ENCODE results near the gene HPN.

HPN gene

GRCh38 chr19:35009424-35010415 is 31.8 kb upstream of the HPN start:
- Histone ChIP-seq H2BK5ac (ENCODE audit: low read length) (no peak overlapping the region), H3K4ac (ENCODE audit: low read length) (no peak overlapping the region), H3K27ac (replicated peaks; ENCODE audit: low read length) (no peak overlapping the region), H3K4me1 (ENCODE audit: control insufficient read depth in 2 of 2, insufficient read depth in 1 of 2, low read depth in 1 of 2, low read length in 2 of 2) (no peaks in the 10 kb centered on the region), H2BK15ac (ENCODE audit: low read length) (no peak overlapping the region), H2BK12ac (ENCODE audit: low read length) (no peak overlapping the region), H3K79me1 (ENCODE audit: low read depth, low read length) (peaks cover 20% of the 10 kb centered on the region), H3K4me2 (ENCODE audit: insufficient read depth, low read length, poor library complexity, severe bottlenecking) (no peak overlapping the region), H2AK5ac (ENCODE audit: low read depth, low read length) (no peak overlapping the region), H3K14ac (ENCODE audit: low read length) (no peak overlapping the region), H3K36me3 (replicated peaks in 1 of 2; ENCODE audit: control insufficient read depth in 2 of 2, insufficient read depth in 2 of 2, low read length in 2 of 2) (peaks cover 52 to 82% of the 10 kb centered on the region in 2 donors), H4K91ac (ENCODE audit: low read depth, low read length, poor library complexity) (no peak overlapping the region), H3K9ac (ENCODE audit: low read depth, low read length, poor library complexity) (no peak overlapping the region), H2BK120ac (ENCODE audit: low read depth, low read length) (no peak overlapping the region), H3K18ac (ENCODE audit: low read length) (no peak overlapping the region), H3K23ac (ENCODE audit: low read depth, low read length, poor library complexity) (no peak overlapping the region), H4K8ac (ENCODE audit: low read depth, low read length) (no peak overlapping the region), H2AFZ (ENCODE audit: low read length) (no peak overlapping the region), H3K4me3 (ENCODE audit: low read length in 2 of 2) (no peak overlapping the region), H3K27me3 (ENCODE audit: control insufficient read depth in 3 of 3, insufficient read depth in 3 of 3, low read depth in 1 of 3, low read length in 3 of 3) (no peaks in the 10 kb centered on the region), H3K9me3 (replicated peaks in 1 of 2; ENCODE audit: control insufficient read depth in 2 of 2, insufficient read depth in 1 of 2, low read depth in 1 of 2, low read length in 2 of 2) (peaks cover 0 to 2% of the 10 kb centered on the region in 2 donors)
- no CpG with 5 or more reads among the region's 36 CpGs for WGBS, 2 donors (ENCODE audit: extremely low coverage in 2 of 2, insufficient read length in 2 of 2, insufficient replicate concordance in 1 of 2)
- no peak for DNase-seq (ENCODE audit: low spot score)

GRCh38 chr19:35011091-35011689 is 30.3 kb upstream of the HPN start:
- Histone ChIP-seq H3K4me2 (ENCODE audit: insufficient read depth, low read length, poor library complexity, severe bottlenecking) (no peak overlapping the region), H2AK5ac (ENCODE audit: low read depth, low read length) (no peak overlapping the region), H3K9me3 (replicated peaks in 1 of 2; ENCODE audit: control insufficient read depth in 2 of 2, insufficient read depth in 1 of 2, low read depth in 1 of 2, low read length in 2 of 2) (peaks cover 0 to 2% of the 10 kb centered on the region in 2 donors), H3K4ac (ENCODE audit: low read length) (no peak overlapping the region), H3K14ac (ENCODE audit: low read length) (no peak overlapping the region), H2AFZ (ENCODE audit: low read length) (no peak overlapping the region), H2BK120ac (ENCODE audit: low read depth, low read length) (no peak overlapping the region), H3K18ac (ENCODE audit: low read length) (no peak overlapping the region), H3K4me1 (ENCODE audit: control insufficient read depth in 2 of 2, insufficient read depth in 1 of 2, low read depth in 1 of 2, low read length in 2 of 2) (no peaks in the 10 kb centered on the region), H3K27ac (replicated peaks; ENCODE audit: low read length) (no peak overlapping the region), H3K27me3 (ENCODE audit: control insufficient read depth in 3 of 3, insufficient read depth in 3 of 3, low read depth in 1 of 3, low read length in 3 of 3) (no peaks in the 10 kb centered on the region), H3K79me1 (ENCODE audit: low read depth, low read length) (peaks cover 13% of the 10 kb centered on the region), H3K23ac (ENCODE audit: low read depth, low read length, poor library complexity) (no peak overlapping the region), H4K8ac (ENCODE audit: low read depth, low read length) (no peak overlapping the region), H3K4me3 (ENCODE audit: low read length in 2 of 2) (no peak overlapping the region), H3K36me3 (replicated peaks in 1 of 2; ENCODE audit: control insufficient read depth in 2 of 2, insufficient read depth in 2 of 2, low read length in 2 of 2) (peaks cover 58 to 85% of the 10 kb centered on the region in 2 donors), H3K9ac (ENCODE audit: low read depth, low read length, poor library complexity) (no peak overlapping the region), H2BK12ac (ENCODE audit: low read length) (no peak overlapping the region), H2BK5ac (ENCODE audit: low read length) (no peak overlapping the region), H4K91ac (ENCODE audit: low read depth, low read length, poor library complexity) (no peak overlapping the region), H2BK15ac (ENCODE audit: low read length) (no peak overlapping the region)
- WGBS, 2 donors (ENCODE audit: extremely low coverage in 2 of 2, insufficient read length in 2 of 2, insufficient replicate concordance in 1 of 2): no CpG with 5 or more reads among the region's 13 CpGs
- DNase-seq (ENCODE audit: low spot score): no peak

DNA sequence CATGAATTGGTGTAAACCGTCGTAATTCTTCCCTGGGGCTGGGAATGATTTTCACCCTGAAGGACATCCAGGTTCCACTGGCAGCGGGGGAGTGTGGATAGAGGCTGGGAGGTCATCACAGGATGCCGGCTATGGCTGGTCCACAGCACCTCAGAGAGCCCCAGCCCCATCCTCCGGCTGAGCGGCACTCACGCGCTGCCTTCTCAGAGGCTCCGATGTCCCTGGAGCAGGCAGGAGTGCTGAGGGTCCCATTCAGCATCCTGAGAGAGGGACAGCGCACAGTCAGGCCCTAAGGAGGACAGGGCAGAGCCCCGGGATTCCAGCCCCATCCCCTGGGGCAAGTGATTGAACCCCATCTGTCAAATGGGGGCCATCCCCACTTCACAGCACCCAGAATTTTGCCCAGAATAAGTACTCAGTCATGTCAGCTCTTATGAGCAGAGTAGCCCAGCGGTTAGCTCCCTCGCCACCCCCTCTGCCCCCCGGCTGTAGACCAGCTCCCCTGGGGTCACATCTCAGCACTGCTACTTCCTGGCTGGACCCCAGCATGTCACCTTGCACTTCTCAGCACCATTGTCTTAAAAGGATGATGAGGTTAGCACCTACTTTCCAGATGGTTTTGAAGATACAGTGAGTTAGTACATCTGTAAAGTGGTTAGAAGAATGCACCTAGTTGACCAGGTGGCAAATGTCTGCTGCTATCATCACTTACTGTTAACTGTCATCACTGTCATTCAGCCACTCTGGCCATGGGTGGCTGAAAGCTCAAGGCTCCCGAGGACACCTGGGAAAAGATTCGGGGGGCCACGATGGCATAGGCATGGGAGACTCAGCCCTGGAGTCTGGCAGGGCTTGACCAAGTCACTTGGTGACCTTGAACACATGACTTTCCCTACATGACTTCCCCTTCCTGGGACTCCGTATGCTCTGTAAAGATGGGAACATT is 29.5 kb upstream of the HPN start:
- Histone ChIP-seq H3K36me3 (replicated peaks in 1 of 2; ENCODE audit: control insufficient read depth in 2 of 2, insufficient read depth in 2 of 2, low read length in 2 of 2) (peaks cover 51 to 83% of the 10 kb centered on the region in 2 donors), H3K4me2 (ENCODE audit: insufficient read depth, low read length, poor library complexity, severe bottlenecking) (no peak overlapping the region), H2BK15ac (ENCODE audit: low read length) (no peak overlapping the region)

More for the DNA sequence above, 29.5 kb upstream of the HPN start:
- no peak overlapping the region for H2AK5ac ChIP-seq (ENCODE audit: low read depth, low read length)
- no peak overlapping the region for H3K14ac ChIP-seq (ENCODE audit: low read length)
- H3K9me3 ChIP-seq (replicated peaks in 1 of 2; ENCODE audit: control insufficient read depth in 2 of 2, insufficient read depth in 1 of 2, low read depth in 1 of 2, low read length in 2 of 2): peaks cover 0 to 2% of the 10 kb centered on the region in 2 donors
- H2BK120ac ChIP-seq (ENCODE audit: low read depth, low read length): no peak overlapping the region
- no peak overlapping the region for H3K4ac ChIP-seq (ENCODE audit: low read length)
- H3K79me1 ChIP-seq (ENCODE audit: low read depth, low read length): peaks cover 7% of the 10 kb centered on the region
- no peak for DNase-seq (ENCODE audit: low spot score)
- H2BK12ac ChIP-seq (ENCODE audit: low read length): no peak overlapping the region
- WGBS, 2 donors (ENCODE audit: extremely low coverage in 2 of 2, insufficient read length in 2 of 2, insufficient replicate concordance in 1 of 2): no CpG with 5 or more reads among the region's 18 CpGs
- H3K4me1 ChIP-seq (ENCODE audit: control insufficient read depth in 2 of 2, insufficient read depth in 1 of 2, low read depth in 1 of 2, low read length in 2 of 2): no peaks in the 10 kb centered on the region
- no peaks in the 10 kb centered on the region for H3K27me3 ChIP-seq (ENCODE audit: control insufficient read depth in 3 of 3, insufficient read depth in 3 of 3, low read depth in 1 of 3, low read length in 3 of 3)
- no peak overlapping the region for H3K9ac ChIP-seq (ENCODE audit: low read depth, low read length, poor library complexity)
- no peak overlapping the region for H3K27ac ChIP-seq (replicated peaks; ENCODE audit: low read length)
- no peak overlapping the region for H4K8ac ChIP-seq (ENCODE audit: low read depth, low read length)
- H2AFZ ChIP-seq (ENCODE audit: low read length): no peak overlapping the region
- no peak overlapping the region for H3K23ac ChIP-seq (ENCODE audit: low read depth, low read length, poor library complexity)
- no peak overlapping the region for H2BK5ac ChIP-seq (ENCODE audit: low read length)
- no peak overlapping the region for H3K18ac ChIP-seq (ENCODE audit: low read length)
- no peak overlapping the region for H3K4me3 ChIP-seq (ENCODE audit: low read length in 2 of 2)
- H4K91ac ChIP-seq (ENCODE audit: low read depth, low read length, poor library complexity): no peak overlapping the region
